K562 (cell line): ENCODE data around the gene TMEM126B. TPM values are rescaled to one million over a fixed set of nuclear protein-coding genes. Genes with fewer than 3 reads are reported as not detected.

Source experiments
- CC2D1A ChIP-seq: fragments of 450-650 bp; IDR thresholded peaks from 2 replicates; pipeline ENCODE4 v1.6.1; 2017; ENCODE audit warnings: mild to moderate bottlenecking
- CTBP1 ChIP-seq: fragments of 450-650 bp; IDR thresholded peaks from 2 replicates; pipeline ENCODE4 v1.6.1; 2016; ENCODE audit warnings: borderline replicate concordance
- ERF ChIP-seq: fragments of 450-650 bp; formaldehyde crosslinking; IDR thresholded peaks from 2 replicates; pipeline ENCODE4 v1.4.0; 2020; ENCODE audit warnings: mild to moderate bottlenecking, mixed read lengths
- IFI16 ChIP-seq: fragments of 250-450 bp; sonication (Bioruptor Pico); IDR thresholded peaks from 2 replicates; pipeline ENCODE4 v2.1.2; 2022; ENCODE audit warnings: mild to moderate bottlenecking, inconsistent platforms
- KLF16 ChIP-seq: IDR thresholded peaks from 2 replicates; pipeline ENCODE4 v1.6.1; 2016; ENCODE audit warnings: antibody characterized with exemption
- LCOR ChIP-seq: sonication (generic); formaldehyde crosslinking; IDR thresholded peaks from 2 replicates; pipeline ENCODE4 v1.8.0; 2022; ENCODE audit warnings: mild to moderate bottlenecking, missing genetic modification reagents
- MNT ChIP-seq, 2 experiments: fragments of 450-650 bp; conservative IDR thresholded peaks; 2 replicates each; pipeline ENCODE4 v1.6.1; 2017; ENCODE audit warnings: mild to moderate bottlenecking in 2 of 2, moderate library complexity in 2 of 2
- NR2C2 ChIP-seq, 2 experiments: fragments of 200-800 bp in 1 of 2; sonication (Bioruptor generic) in 1 of 2; sonication (generic) in 1 of 2; formaldehyde crosslinking in 1 of 2; IDR thresholded peaks; 2 replicates each; pipeline versions ENCODE4 v1.6.1 to v1.8.0; 2016 to 2022; ENCODE audit warnings: mild to moderate bottlenecking in 1 of 2, missing compliant biosample characterization in 1 of 2, missing genetic modification characterization in 1 of 2, missing genetic modification reagents in 1 of 2
- PCBP1 ChIP-seq: fragments of 200-400 bp; formaldehyde crosslinking; IDR thresholded peaks from 2 replicates; pipeline ENCODE4 v1.6.1; 2018; ENCODE audit warnings: mild to moderate bottlenecking, low read depth, low read length; ENCODE audit not compliant: poor library complexity, severe bottlenecking
- RB1 ChIP-seq: fragments of 450-650 bp; IDR thresholded peaks from 2 replicates; pipeline ENCODE4 v1.6.1; 2017; ENCODE audit warnings: low read depth, mild to moderate bottlenecking
- RBBP5 ChIP-seq: fragments of 200-600 bp; sonication (generic); IDR thresholded peaks from 2 replicates; pipeline ENCODE4 v1.6.1; 2012; ENCODE audit warnings: borderline replicate concordance, mild to moderate bottlenecking, low read length, control low read depth, inconsistent platforms; ENCODE audit not compliant: insufficient read depth, poor library complexity, severe bottlenecking
- SRSF3 ChIP-seq: fragments of 200-400 bp; formaldehyde crosslinking; IDR thresholded peaks from 2 replicates; pipeline ENCODE4 v1.6.1; 2016; ENCODE audit warnings: mild to moderate bottlenecking, low read length, moderate library complexity; ENCODE audit not compliant: insufficient read depth
- TCF3 ChIP-seq: sonication (generic); formaldehyde crosslinking; IDR thresholded peaks from 2 replicates; pipeline ENCODE4 v1.4.0; 2020; ENCODE audit warnings: mild to moderate bottlenecking, missing genetic modification reagents
- TFAP4 ChIP-seq: sonication (generic); formaldehyde crosslinking; IDR thresholded peaks from 2 replicates; pipeline ENCODE4 v1.8.0; 2022; ENCODE audit warnings: missing genetic modification reagents, mild to moderate bottlenecking, moderate library complexity, borderline replicate concordance
- TOE1 ChIP-seq, 2 experiments: fragments of 450-650 bp in 1 of 2; sonication (generic) in 1 of 2; formaldehyde crosslinking in 1 of 2; IDR thresholded peaks; 2 replicates each; pipeline versions ENCODE4 v1.7.1 to v1.8.0; 2016 to 2022; ENCODE audit warnings: borderline replicate concordance in 2 of 2, mild to moderate bottlenecking in 2 of 2, antibody characterized with exemption in 1 of 2, inconsistent platforms in 1 of 2, low read depth in 1 of 2, missing genetic modification reagents in 1 of 2, moderate library complexity in 1 of 2
- ZNF146 ChIP-seq: IDR thresholded peaks from one replicate; pipeline ENCODE4 v1.6.1; 2018; ENCODE audit warnings: missing compliant biosample characterization; ENCODE audit not compliant: unreplicated experiment
- polyA plus RNA-seq, 8 experiments: library from polyadenylated mRNA; depleted of rRNA in 4 of 8; stranded (reverse) in 5 of 8; unstranded in 3 of 8; fragments of >200 nt; fragmentation: Nextera tagmentation in 2 of 8; fragmentation: Illumina TruSeq in 1 of 8; extraction: Ambion mirVana in 2 of 8; extraction: Trizol in 1 of 8; gene quantifications; 2 replicates each; pipeline versions ENCODE4 v1.2.1 to v1.2.3, GENCODE V29; 2011 to 2014; ENCODE audit warnings: inconsistent platforms in 1 of 8, missing spikeins in 1 of 8
- total RNA-seq, 7 experiments: library from RNA; depleted of rRNA in 6 of 7; stranded (reverse); fragments of >200 nt in 6 of 7; fragmentation: Illumina TruSeq in 2 of 7; extraction: Trizol in 2 of 7; gene quantifications; 2 replicates each; pipeline versions ENCODE4 v1.2.1 to v1.2.3, GENCODE V29; 2011 to 2021; ENCODE audit warnings: low replicate concordance in 1 of 7
- TF ChIP-seq, protein P1 (sequence below), 2 experiments: fragments of 450-650 bp in 1 of 2; IDR thresholded peaks; 2 replicates each; pipeline ENCODE4 v1.6.1; 2011 to 2017; ENCODE audit warnings: low read depth in 2 of 2, antibody characterized with exemption in 1 of 2, borderline replicate concordance in 1 of 2, low read length in 1 of 2, mild to moderate bottlenecking in 1 of 2, mixed read lengths in 1 of 2; ENCODE audit not compliant: control insufficient read depth in 1 of 2

The TMEM126B gene
- total and polyA plus RNA-seq, 9 of the 15 experiments (the other 6 are each of a cell fraction or from before 2014, with no cell fraction given): 85.5 to 226 (median 164) TPM

DNA sequence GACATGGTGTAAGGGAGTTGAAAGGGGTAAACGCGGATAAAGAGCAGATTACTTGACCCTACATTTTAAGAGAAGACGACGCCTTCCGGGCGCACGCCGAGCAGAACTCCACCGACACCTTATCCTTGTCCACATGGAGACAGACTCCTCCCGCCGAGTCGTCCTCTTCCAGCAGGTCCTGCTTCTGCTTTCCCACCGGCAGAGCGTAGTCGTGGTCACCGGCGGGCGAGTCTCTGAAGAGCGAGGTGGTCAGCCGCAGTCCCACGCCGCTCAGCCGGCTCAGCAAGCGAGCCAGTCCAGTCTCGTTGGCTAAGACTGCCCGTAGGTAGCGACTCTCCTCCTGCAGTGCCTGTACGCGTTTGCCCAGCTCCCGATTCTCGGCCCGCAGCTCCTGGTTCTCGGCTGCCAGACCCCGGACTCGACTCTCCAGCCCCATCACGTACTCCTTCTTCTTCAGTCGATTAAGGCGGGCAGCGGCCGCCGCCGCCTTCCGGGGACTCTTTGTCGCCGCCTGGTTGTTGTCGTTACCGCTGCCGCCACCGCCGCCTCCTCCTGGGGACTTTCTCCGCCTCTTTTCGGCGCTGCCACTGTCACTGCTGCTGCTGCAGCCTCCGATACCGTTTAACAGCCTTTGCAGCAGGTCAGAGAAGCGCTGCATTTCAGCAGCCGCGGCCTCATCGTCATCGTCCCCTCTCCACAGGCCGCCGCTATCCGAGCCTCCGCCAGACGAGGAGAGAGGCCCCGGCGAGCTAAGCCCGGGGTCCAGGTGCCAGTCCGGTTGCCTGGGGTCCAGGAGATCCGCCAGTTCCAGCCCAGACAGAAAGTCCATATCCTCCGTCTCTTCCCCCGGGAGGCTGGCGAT lies 35.6 kb downstream of the TMEM126B start (continued):
- TF ChIP-seq, protein P1, sequence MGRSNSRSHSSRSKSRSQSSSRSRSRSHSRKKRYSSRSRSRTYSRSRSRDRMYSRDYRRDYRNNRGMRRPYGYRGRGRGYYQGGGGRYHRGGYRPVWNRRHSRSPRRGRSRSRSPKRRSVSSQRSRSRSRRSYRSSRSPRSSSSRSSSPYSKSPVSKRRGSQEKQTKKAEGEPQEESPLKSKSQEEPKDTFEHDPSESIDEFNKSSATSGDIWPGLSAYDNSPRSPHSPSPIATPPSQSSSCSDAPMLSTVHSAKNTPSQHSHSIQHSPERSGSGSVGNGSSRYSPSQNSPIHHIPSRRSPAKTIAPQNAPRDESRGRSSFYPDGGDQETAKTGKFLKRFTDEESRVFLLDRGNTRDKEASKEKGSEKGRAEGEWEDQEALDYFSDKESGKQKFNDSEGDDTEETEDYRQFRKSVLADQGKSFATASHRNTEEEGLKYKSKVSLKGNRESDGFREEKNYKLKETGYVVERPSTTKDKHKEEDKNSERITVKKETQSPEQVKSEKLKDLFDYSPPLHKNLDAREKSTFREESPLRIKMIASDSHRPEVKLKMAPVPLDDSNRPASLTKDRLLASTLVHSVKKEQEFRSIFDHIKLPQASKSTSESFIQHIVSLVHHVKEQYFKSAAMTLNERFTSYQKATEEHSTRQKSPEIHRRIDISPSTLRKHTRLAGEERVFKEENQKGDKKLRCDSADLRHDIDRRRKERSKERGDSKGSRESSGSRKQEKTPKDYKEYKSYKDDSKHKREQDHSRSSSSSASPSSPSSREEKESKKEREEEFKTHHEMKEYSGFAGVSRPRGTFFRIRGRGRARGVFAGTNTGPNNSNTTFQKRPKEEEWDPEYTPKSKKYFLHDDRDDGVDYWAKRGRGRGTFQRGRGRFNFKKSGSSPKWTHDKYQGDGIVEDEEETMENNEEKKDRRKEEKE (IDR thresholded peaks at IDR 0.05; ENCODE audit: borderline replicate concordance in 1 of 2, control insufficient read depth in 1 of 2, low read depth in 2 of 2, low read length in 1 of 2): peak in 1 of 2 experiments; percentile 22; a peak in 1 of 4 replicates
- TF ChIP-seq CTBP1: peak; percentile 53
- TF ChIP-seq NR2C2 (CRISPR knock-in tag; IDR thresholded peaks at IDR 0.05): peak; percentile 22; the same call in 1 of the 2 replicates
- no peak for TF ChIP-seq NR2C2 (tag; IDR thresholded peaks at IDR 0.05)
- TF ChIP-seq RB1: peak; percentile 40; the same call in 1 of the 2 replicates
- 0 out of 2 replicates have a peak, but pooled peaks have one; percentile 30 for TF ChIP-seq TOE1 (IDR thresholded peaks at IDR 0.05; ENCODE audit: borderline replicate concordance)
- no peak for TF ChIP-seq TOE1 (CRISPR knock-in tag; IDR thresholded peaks at IDR 0.05; ENCODE audit: borderline replicate concordance, low read depth)
- no peak for TF ChIP-seq ZNF146 (CRISPR knock-in tag)
- peak; percentile 9 to 41; a peak in 2 of 4 replicates for TF ChIP-seq MNT (conservative IDR thresholded peaks at IDR 0.05)
- TF ChIP-seq IFI16 (CRISPR knock-in tag): no peak
- 0 out of 2 replicates have a peak, but pooled peaks have one; percentile 28 for TF ChIP-seq ERF (CRISPR knock-in tag)
- TF ChIP-seq LCOR: peak; percentile 32; the same call in 1 of the 2 replicates
- peak; percentile 85 for TF ChIP-seq RBBP5
- TF ChIP-seq KLF16: 0 out of 2 replicates have a peak, but pooled peaks have one; percentile 16
- no peak for TF ChIP-seq PCBP1
- TF ChIP-seq SRSF3: 0 out of 2 replicates have a peak, but pooled peaks have one; percentile 31
- TF ChIP-seq TFAP4 (CRISPR knock-in tag): peak; percentile 53; the same call in 1 of the 2 replicates
- TF ChIP-seq CC2D1A: 0 out of 2 replicates have a peak, but pooled peaks have one; percentile 38
- peak; percentile 6; the same call in 1 of the 2 replicates for TF ChIP-seq TCF3 (CRISPR knock-in tag)
